ENCODE measurements around the gene NRDE2. TPM values are rescaled to one million over a fixed set of nuclear protein-coding genes. Genes with fewer than 3 reads are reported as not detected.

The NRDE2 gene
- total RNA-seq, 1 donor from 2014 or later, result 19.7 TPM

GRCh38 chr14:90263748-90264449 lies 67.8 kb downstream of the NRDE2 start:
- Mint-ChIP-seq H3K27ac (ENCODE audit: unreplicated experiment) (no peak overlapping the region), H3K4me3 (ENCODE audit: unreplicated experiment) (no peak overlapping the region), H3K36me3 (ENCODE audit: low read depth, unreplicated experiment) (peaks cover 17% of the 10 kb centered on the region), H3K9me3 (ENCODE audit: unreplicated experiment) (no peaks in the 10 kb centered on the region), H3K4me1 (ENCODE audit: low read depth, unreplicated experiment) (no peaks in the 10 kb centered on the region), H3K27me3 (ENCODE audit: low read depth, unreplicated experiment) (no peaks in the 10 kb centered on the region)
- Histone ChIP-seq H3K36me3 (ENCODE audit: insufficient read depth, low read length) (peaks cover 69% of the 10 kb centered on the region), H2AFZ (ENCODE audit: low read depth, low read length) (no peak overlapping the region), H3K27me3 (ENCODE audit: insufficient read depth, low read length) (no peaks in the 10 kb centered on the region), H3K4me3 (ENCODE audit: insufficient read depth, low read depth, low read length) (no peak overlapping the region), H3K27ac (ENCODE audit: low read depth, low read length) (no peak overlapping the region), H3K79me2 (ENCODE audit: insufficient read depth, low read length) (peaks cover 6% of the 10 kb centered on the region), H4K20me1 (ENCODE audit: insufficient read depth, low read length) (peaks cover 18% of the 10 kb centered on the region), H3K4me1 (ENCODE audit: insufficient read depth, low read length) (no peaks in the 10 kb centered on the region), H3K4me2 (ENCODE audit: low read length) (no peak overlapping the region), H3K9me3 (ENCODE audit: insufficient read depth, low read depth, low read length) (no peaks in the 10 kb centered on the region), H3K9ac (ENCODE audit: low read length) (no peak overlapping the region)
- TF ChIP-seq EZH2 (IDR thresholded peaks at IDR 0.05; ENCODE audit: insufficient read depth, low read length), result no peak
- no peak for TF ChIP-seq CTCF (IDR thresholded peaks at IDR 0.05; ENCODE audit: insufficient read depth, low read depth, low read length)
- FAIRE-seq, result no peak
- no peak for DNase-seq (ENCODE audit: low read depth)

- peaks cover 7% of the 10 kb centered on the region for H3K4me1 Mint-ChIP-seq (ENCODE audit: low read depth, unreplicated experiment)
- no peak for FAIRE-seq
These were observed 75.2 kb downstream of the NRDE2 start, which contains the start of gene PSMC1 for GRCh38 chr14:90256354-90257131. Gene PSMC1, plus strand, starts transcription at chr14:90256553. Its CDS starts 45 bp downstream, at chr14:90256598.

More at GRCh38 chr14:90256354-90257131, 75.2 kb downstream of the NRDE2 start, which contains the start of gene PSMC1:
- Histone ChIP-seq H3K9ac (ENCODE audit: low read length) (peak within 1 kb of the TSS; percentile 99), H3K9me3 (ENCODE audit: insufficient read depth, low read depth, low read length) (no peaks in the 10 kb centered on the region), H3K79me2 (ENCODE audit: insufficient read depth, low read length) (peaks cover 38% of the 10 kb centered on the region), H3K27ac (ENCODE audit: low read depth, low read length) (peak within 1 kb of the TSS; percentile 95), H3K4me1 (ENCODE audit: insufficient read depth, low read length) (peaks cover 7% of the 10 kb centered on the region), H3K27me3 (ENCODE audit: insufficient read depth, low read length) (no peaks in the 10 kb centered on the region), H3K36me3 (ENCODE audit: insufficient read depth, low read length) (peaks cover 21% of the 10 kb centered on the region), H2AFZ (ENCODE audit: low read depth, low read length) (peak within 1 kb of the TSS; percentile 77), H3K4me2 (ENCODE audit: low read length) (peak within 1 kb of the TSS; percentile 97), H3K4me3 (ENCODE audit: insufficient read depth, low read depth, low read length) (peak within 1 kb of the TSS; percentile 88), H4K20me1 (ENCODE audit: insufficient read depth, low read length) (peaks cover 22% of the 10 kb centered on the region)
- Mint-ChIP-seq H3K27me3 (ENCODE audit: low read depth, unreplicated experiment) (peaks cover 7% of the 10 kb centered on the region), H3K9me3 (ENCODE audit: unreplicated experiment) (no peaks in the 10 kb centered on the region), H3K27ac (ENCODE audit: unreplicated experiment) (peak within 1 kb of the TSS; percentile 98), H3K4me3 (ENCODE audit: unreplicated experiment) (peak within 1 kb of the TSS; percentile 100), H3K36me3 (ENCODE audit: low read depth, unreplicated experiment) (peaks cover 8% of the 10 kb centered on the region)
- peak; percentile 94 for DNase-seq (ENCODE audit: low read depth)
- no peak for TF ChIP-seq EZH2 (IDR thresholded peaks at IDR 0.05; ENCODE audit: insufficient read depth, low read length)
- TF ChIP-seq CTCF (IDR thresholded peaks at IDR 0.05; ENCODE audit: insufficient read depth, low read depth, low read length), result no peak

All from astrocyte (in vitro differentiated cells and primary cell).